RKO (cell line): ENCODE results near the gene PRPSAP1.

ENCODE experiments used
- DNase-seq: peaks from one replicate; pipeline ENCODE4 v3.0.0-alpha.2; 2016; ENCODE audit warnings: low spot score

PRPSAP1 gene

GRCh38 chr17:76264755-76265623 lies 88.7 kb downstream of the PRPSAP1 start, which contains the start of gene UBALD2:
UBALD2 (plus strand) TSS chr17:76265348; CDS start chr17:76265506, 158 bp downstream.
- peak; percentile 100 for DNase-seq

GRCh38 chr17:76264425-76264754 lies 89.3 kb downstream of the PRPSAP1 start:
- DNase-seq, result no peak

GRCh38 chr17:76263896-76264295 lies 89.8 kb downstream of the PRPSAP1 start:
- DNase-seq, result no peak

GRCh38 chr17:76262732-76263344 lies 90.9 kb downstream of the PRPSAP1 start:
- no peak for DNase-seq

- DNase-seq, result peak; percentile 38
Measured at GRCh38 chr17:76261421-76262215, 92.1 kb downstream of the PRPSAP1 start.

GRCh38 chr17:76260669-76261068 lies 93.0 kb downstream of the PRPSAP1 start:
- no peak for DNase-seq

- no peak for DNase-seq
Measured at GRCh38 chr17:76260220-76260619, 93.5 kb downstream of the PRPSAP1 start.
